WTC11 (cell line): ENCODE measurements around the gene PLPP2. TPM values are rescaled to one million over a fixed set of nuclear protein-coding genes. Genes with fewer than 3 reads are reported as not detected.
"Not testable (repeated sequence)": the region's sequence is repeated elsewhere in the genome, so short reads cannot be mapped to it uniquely, and the experiment has no call there.

Source experiments
- ATAC-seq: fragments of 200-7000 bp; cut with Tn5 transposase; 2 replicates; pipeline ENCODE4 v1.10.0; 2021; ENCODE audit warnings: mild to moderate bottlenecking, moderate library complexity
- CTCF ChIA-PET: fragments of 300-600 bp; sonication (Branson Sonifier 250); formaldehyde crosslinking; loops from one replicate; lab custom pipeline; 2021; ENCODE audit warnings: antibody characterized with exemption; lab: Charles Lee
- POLR2A ChIA-PET: fragments of 350-600 bp; sonication (Branson Sonifier 250); formaldehyde crosslinking; loops from one replicate; lab custom pipeline; 2021; ENCODE audit warnings: antibody characterized with exemption; lab: Charles Lee
- DNase-seq: peaks from one replicate; pipeline ENCODE4 v3.0.0; 2021; ENCODE audit warnings: low spot score
- H3K27ac Mint-ChIP-seq: 2 replicates; pipeline ENCODE4 v1.8.0; 2021; ENCODE audit warnings: mixed read lengths
- H3K27me3 Mint-ChIP-seq: 2 replicates; pipeline ENCODE4 v1.8.0; 2021; ENCODE audit warnings: low read depth, mild to moderate bottlenecking, moderate library complexity, mixed read lengths
- H3K36me3 Mint-ChIP-seq: 2 replicates; pipeline ENCODE4 v1.8.0; 2021; ENCODE audit warnings: mixed read lengths
- H3K4me1 Mint-ChIP-seq: 2 replicates; pipeline ENCODE4 v1.8.0; 2022; ENCODE audit warnings: mixed read lengths
- H3K4me3 Mint-ChIP-seq: 2 replicates; pipeline ENCODE4 v1.8.0; 2021; ENCODE audit warnings: mild to moderate bottlenecking, moderate library complexity, mixed read lengths
- H3K9me3 Mint-ChIP-seq: 2 replicates; pipeline ENCODE4 v1.8.0; 2021; ENCODE audit warnings: mixed read lengths
- AR ChIP-seq: fragments of 250-450 bp; sonication (Bioruptor Pico); IDR thresholded peaks from 2 replicates; pipeline ENCODE4 v1.9.0; 2021; ENCODE audit warnings: mild to moderate bottlenecking
- ATF1 ChIP-seq: sonication (generic); formaldehyde crosslinking; IDR thresholded peaks from 2 replicates; pipeline ENCODE4 v1.8.1; 2023; ENCODE audit warnings: mild to moderate bottlenecking, moderate library complexity, missing genetic modification reagents
- ATF2 ChIP-seq: sonication (generic); formaldehyde crosslinking; IDR thresholded peaks from 2 replicates; pipeline ENCODE4 v1.8.1; 2022; ENCODE audit warnings: low read depth, missing genetic modification reagents, borderline replicate concordance
- ATF3 ChIP-seq: sonication (generic); formaldehyde crosslinking; conservative IDR thresholded peaks from 2 replicates; pipeline ENCODE4 v1.8.1; 2022; ENCODE audit warnings: mild to moderate bottlenecking, missing genetic modification reagents
- CBFB ChIP-seq: sonication (generic); formaldehyde crosslinking; IDR thresholded peaks from 2 replicates; pipeline ENCODE4 v1.8.1; 2022; ENCODE audit warnings: mild to moderate bottlenecking, low read depth, missing genetic modification reagents
- CDX4 ChIP-seq: fragments of 250-450 bp; sonication (Bioruptor Pico); IDR thresholded peaks from 2 replicates; pipeline ENCODE4 v1.9.0; 2021; ENCODE audit warnings: moderate library complexity, mild to moderate bottlenecking, inconsistent platforms, borderline replicate concordance
- ELF4 ChIP-seq: sonication (generic); formaldehyde crosslinking; IDR thresholded peaks from 2 replicates; pipeline ENCODE4 v1.8.1; 2022; ENCODE audit warnings: low read depth, mild to moderate bottlenecking, moderate library complexity, missing genetic modification reagents
- EMX1 ChIP-seq: fragments of 250-450 bp; sonication (Bioruptor Pico); IDR thresholded peaks from 2 replicates; pipeline ENCODE4 v1.8.0; 2021; ENCODE audit warnings: mild to moderate bottlenecking
- ETV6 ChIP-seq: sonication (generic); formaldehyde crosslinking; IDR thresholded peaks from 2 replicates; pipeline ENCODE4 v1.8.1; 2022; ENCODE audit warnings: mild to moderate bottlenecking, missing genetic modification reagents
- FOXK1 ChIP-seq: sonication (generic); formaldehyde crosslinking; IDR thresholded peaks from 2 replicates; pipeline ENCODE4 v1.8.0; 2022; ENCODE audit warnings: mild to moderate bottlenecking, moderate library complexity, missing genetic modification reagents
- FOXP4 ChIP-seq: sonication (generic); formaldehyde crosslinking; IDR thresholded peaks from 2 replicates; pipeline ENCODE4 v1.8.0; 2022; ENCODE audit warnings: mild to moderate bottlenecking, missing genetic modification reagents
- HMGA2 ChIP-seq: fragments of 250-450 bp; sonication (Bioruptor Pico); IDR thresholded peaks from 2 replicates; pipeline ENCODE4 v1.4.0; 2021; ENCODE audit warnings: mild to moderate bottlenecking, moderate library complexity
- KAT7 ChIP-seq: sonication (generic); formaldehyde crosslinking; IDR thresholded peaks from 2 replicates; pipeline ENCODE4 v1.8.1; 2023; ENCODE audit warnings: missing genetic modification reagents, mild to moderate bottlenecking, borderline replicate concordance
- MAX ChIP-seq: sonication (generic); formaldehyde crosslinking; IDR thresholded peaks from 2 replicates; pipeline ENCODE4 v1.8.0; 2022; ENCODE audit warnings: mild to moderate bottlenecking, missing genetic modification reagents
- MXD4 ChIP-seq: fragments of 250-450 bp; sonication (Bioruptor Pico); IDR thresholded peaks from 2 replicates; pipeline ENCODE4 v1.8.0; 2021; ENCODE audit warnings: mild to moderate bottlenecking, moderate library complexity, borderline replicate concordance
- NR2C2 ChIP-seq: sonication (generic); formaldehyde crosslinking; IDR thresholded peaks from 2 replicates; pipeline ENCODE4 v1.8.0; 2022; ENCODE audit warnings: mild to moderate bottlenecking, missing genetic modification reagents
- RORB ChIP-seq: fragments of 250-450 bp; sonication (Bioruptor Pico); IDR thresholded peaks from 2 replicates; pipeline ENCODE4 v1.9.0; 2021; ENCODE audit warnings: mild to moderate bottlenecking
- SP1 ChIP-seq: sonication (generic); formaldehyde crosslinking; conservative IDR thresholded peaks from 2 replicates; pipeline ENCODE4 v1.8.1; 2022; ENCODE audit warnings: missing genetic modification reagents
- TEAD4 ChIP-seq: sonication (generic); formaldehyde crosslinking; IDR thresholded peaks from 2 replicates; pipeline ENCODE4 v1.8.0; 2022; ENCODE audit warnings: mild to moderate bottlenecking, missing genetic modification reagents
- USF2 ChIP-seq: sonication (generic); formaldehyde crosslinking; IDR thresholded peaks from 2 replicates; pipeline ENCODE4 v1.8.1; 2023; ENCODE audit warnings: mild to moderate bottlenecking, missing genetic modification reagents, moderate library complexity
- ZBTB43 ChIP-seq: sonication (generic); formaldehyde crosslinking; IDR thresholded peaks from 2 replicates; pipeline ENCODE4 v1.8.1; 2023; ENCODE audit warnings: mild to moderate bottlenecking, missing genetic modification reagents
- ZNF219 ChIP-seq: sonication (generic); formaldehyde crosslinking; IDR thresholded peaks from 2 replicates; pipeline ENCODE4 v1.8.0; 2023; ENCODE audit warnings: missing genetic modification reagents, mild to moderate bottlenecking, borderline replicate concordance
- ZNF317 ChIP-seq: sonication (generic); formaldehyde crosslinking; IDR thresholded peaks from 2 replicates; pipeline ENCODE4 v1.8.1; 2023; ENCODE audit warnings: low read depth, mild to moderate bottlenecking, moderate library complexity, missing genetic modification reagents, borderline replicate concordance
- total RNA-seq: library from RNA; stranded (reverse); gene quantifications from 3 replicates; pipeline ENCODE4 v1.2.3, GENCODE V29; 2021

The PLPP2 gene
- total RNA-seq, 1 experiment from 2014 or later: 78.7 TPM

- Mint-ChIP-seq H3K4me3 (no peak overlapping the region), H3K27me3 (peaks cover 16% of the 10 kb centered on the region), H3K27ac (no peak overlapping the region), H3K4me1 (peaks cover 10% of the 10 kb centered on the region), H3K36me3 (no peaks in the 10 kb centered on the region), H3K9me3 (no peaks in the 10 kb centered on the region)
- DNase-seq (no peak), ATAC-seq (no peak)
- ChIA-PET POLR2A (no interaction called here), CTCF (no interaction called here)
- TF ChIP-seq KAT7 (CRISPR knock-in tag): no peak
- no peak for TF ChIP-seq NR2C2 (CRISPR knock-in tag)
- TF ChIP-seq HMGA2: no peak
- no peak for TF ChIP-seq ETV6 (CRISPR knock-in tag)
- TF ChIP-seq ZNF317 (CRISPR knock-in tag): no peak
- no peak for TF ChIP-seq MAX (CRISPR knock-in tag)
Observed at GRCh38 chr19:271856-272255, 19.3 kb downstream of the PLPP2 start.

GRCh38 chr19:270766-271318 is 20.4 kb downstream of the PLPP2 start:
- DNase-seq, H3K9me3 Mint-ChIP-seq, H3K27ac Mint-ChIP-seq, CTCF ChIA-PET, ATAC-seq, POLR2A ChIA-PET, H3K4me3 Mint-ChIP-seq, H3K36me3 Mint-ChIP-seq: not testable (repeated sequence)
- H3K4me1 Mint-ChIP-seq: peaks cover 14% of the 10 kb centered on the region
- peaks cover 26% of the 10 kb centered on the region for H3K27me3 Mint-ChIP-seq

GRCh38 chr19:269241-269640 is 22.0 kb downstream of the PLPP2 start:
- no peak for ATAC-seq
- ChIA-PET CTCF (no interaction called here), POLR2A (no interaction called here)
- Mint-ChIP-seq H3K4me1 (peaks cover 14% of the 10 kb centered on the region), H3K27me3 (peaks cover 42% of the 10 kb centered on the region), H3K36me3 (no peaks in the 10 kb centered on the region), H3K27ac (no peak overlapping the region), H3K4me3 (no peak overlapping the region), H3K9me3 (no peaks in the 10 kb centered on the region)
- TF ChIP-seq TEAD4 (CRISPR knock-in tag) (no peak), ZBTB43 (CRISPR knock-in tag) (no peak), ELF4 (CRISPR knock-in tag) (no peak), ATF3 (CRISPR knock-in tag) (no peak), ZNF219 (CRISPR knock-in tag) (no peak), FOXK1 (CRISPR knock-in tag) (no peak), CBFB (no peak), EMX1 (no peak), USF2 (CRISPR knock-in tag) (no peak), FOXP4 (CRISPR knock-in tag) (no peak), MXD4 (CRISPR knock-in tag) (no peak), AR (CRISPR knock-in tag) (no peak), KAT7 (CRISPR knock-in tag) (no peak), CDX4 (CRISPR knock-in tag) (no peak), HMGA2 (no peak), RORB (no peak), SP1 (CRISPR knock-in tag) (no peak), ATF1 (CRISPR knock-in tag) (no peak), ATF2 (CRISPR knock-in tag) (no peak)
- DNase-seq: no peak
